HG03575 (cell line): ENCODE results near the gene HCN4.
"Not testable (repeated sequence)": the region's sequence is repeated elsewhere in the genome, so short reads cannot be mapped to it uniquely, and the experiment has no call there.

Experiments used
- ATAC-seq: cut with Tn5 transposase; IDR thresholded peaks from one replicate; pipeline ENCODE4 v1.9.1; 2021; ENCODE audit not compliant: unreplicated experiment, insufficient number of reproducible peaks, low FRiP score; ENCODE audit errors: extremely low read depth

Gene HCN4

DNA sequence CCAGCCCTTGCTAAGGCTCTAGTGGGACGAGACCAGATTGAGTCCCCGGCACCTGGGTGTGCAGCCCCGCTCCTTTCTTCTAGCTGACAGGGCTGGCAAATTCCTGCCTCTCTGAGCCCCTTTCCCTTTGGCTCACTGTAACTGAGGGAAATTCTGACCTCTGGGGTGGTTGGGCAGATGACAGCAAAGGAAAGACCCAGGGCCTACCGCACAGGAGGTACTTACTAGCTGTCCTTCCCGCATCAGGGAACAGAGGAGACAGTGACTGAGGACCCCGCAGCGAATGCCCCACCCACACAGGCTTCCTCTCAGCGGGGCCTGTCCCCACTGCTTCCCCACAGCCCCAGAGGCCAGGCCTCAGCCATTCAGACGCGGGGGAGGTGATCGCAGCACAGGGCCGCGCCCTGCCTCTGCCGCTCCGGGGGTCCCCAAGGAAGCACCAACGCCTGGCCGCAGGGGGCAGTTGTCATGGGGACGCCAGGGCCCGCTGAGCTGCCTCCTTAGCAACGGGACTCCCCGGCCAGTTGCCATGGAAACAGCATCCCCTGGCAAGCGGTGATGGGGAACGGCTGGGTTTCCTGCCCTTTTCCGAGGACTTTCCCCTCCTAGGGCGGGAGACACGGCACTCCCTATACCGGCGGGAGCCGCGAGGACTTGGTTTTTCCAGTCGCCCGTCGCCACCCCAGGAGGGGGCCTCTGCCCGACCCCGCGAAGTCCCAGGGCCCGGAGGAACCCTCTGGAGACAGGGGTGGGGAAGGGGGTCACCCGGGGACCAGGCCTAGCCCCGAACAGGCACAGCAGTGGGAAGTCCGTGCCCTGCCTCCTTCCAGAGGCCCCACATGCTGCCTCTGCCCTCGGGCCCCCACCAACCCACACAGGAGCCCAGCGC lies 50.1 kb downstream of the HCN4 start:
- ATAC-seq: no peak

DNA sequence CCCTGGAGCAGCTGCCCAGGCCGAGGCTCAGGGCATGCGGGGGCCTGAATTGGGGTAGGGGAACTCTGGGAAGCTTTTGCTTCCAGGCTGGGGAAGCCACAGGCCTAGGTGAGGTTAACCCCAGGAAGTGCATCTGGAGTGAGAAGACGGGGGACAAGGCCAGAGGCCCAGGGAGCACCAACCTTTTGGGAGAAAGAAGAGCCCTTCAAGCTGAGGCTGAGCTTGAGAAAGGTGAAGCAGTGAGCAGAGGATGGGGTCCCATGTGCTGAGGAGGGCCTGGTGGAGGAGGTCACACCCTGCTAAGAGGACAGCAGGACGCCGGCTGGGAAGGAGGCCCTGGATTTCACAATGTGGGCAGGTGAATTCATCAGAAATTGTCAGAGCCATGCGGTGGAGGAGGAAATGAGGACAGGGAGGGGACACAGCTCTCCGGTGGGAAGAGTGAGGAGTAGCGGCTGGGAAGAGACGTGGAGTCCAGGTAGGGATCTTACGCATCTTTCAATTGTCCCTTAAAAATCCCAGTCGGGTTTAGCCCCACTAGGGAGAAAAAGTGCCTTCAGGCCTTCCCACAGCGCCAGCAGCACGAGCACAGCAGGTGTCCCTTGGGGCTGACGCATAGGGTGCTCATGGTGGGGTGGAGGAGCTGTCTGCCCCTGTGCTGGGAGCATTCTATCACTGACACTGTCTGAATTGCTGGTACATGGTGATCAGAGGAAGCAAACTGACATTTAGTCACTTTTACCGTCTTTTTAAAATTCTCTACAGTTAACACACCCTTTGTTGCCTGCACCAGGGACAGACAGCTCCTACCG lies 50.9 kb downstream of the HCN4 start:
- no peak for ATAC-seq

DNA sequence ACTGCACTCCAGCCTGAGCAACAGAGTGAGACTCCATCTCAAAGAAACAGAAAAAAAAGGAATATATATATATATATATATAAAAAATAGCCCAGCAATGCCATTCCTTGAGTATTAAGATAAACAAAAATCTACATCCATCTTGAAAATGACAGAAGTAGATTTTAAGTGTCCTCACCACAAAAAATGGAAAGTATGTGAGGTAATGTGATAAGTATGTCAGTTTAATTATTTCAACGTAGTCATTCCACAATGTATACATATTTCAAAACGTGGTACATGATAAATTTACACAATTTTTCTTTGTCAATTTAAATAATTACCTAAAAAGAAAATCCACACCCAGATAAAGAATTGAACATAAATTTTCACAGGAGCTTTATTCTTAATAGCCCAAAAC lies 54.9 kb downstream of the HCN4 start:
- ATAC-seq: no peak

DNA sequence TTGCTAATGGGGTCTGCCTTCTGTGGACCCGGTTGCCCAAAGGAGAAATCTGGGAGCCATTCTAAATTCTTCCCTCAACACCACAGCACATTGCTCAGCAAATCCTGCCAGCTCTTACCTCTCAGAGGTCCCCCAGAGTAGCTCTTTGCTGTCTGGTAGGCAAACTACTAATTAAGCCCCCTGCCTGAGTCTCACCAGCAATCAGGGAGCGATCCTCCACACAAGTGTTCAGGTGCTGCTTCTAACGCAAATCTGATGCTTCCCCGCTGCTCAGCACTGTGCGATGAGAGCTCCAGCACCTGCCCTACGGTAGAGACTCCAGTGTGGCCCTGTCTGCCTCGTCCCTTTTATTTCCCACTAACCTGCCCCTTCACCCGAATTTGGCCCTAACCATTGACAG lies 60.5 kb downstream of the HCN4 start:
- no peak for ATAC-seq

DNA sequence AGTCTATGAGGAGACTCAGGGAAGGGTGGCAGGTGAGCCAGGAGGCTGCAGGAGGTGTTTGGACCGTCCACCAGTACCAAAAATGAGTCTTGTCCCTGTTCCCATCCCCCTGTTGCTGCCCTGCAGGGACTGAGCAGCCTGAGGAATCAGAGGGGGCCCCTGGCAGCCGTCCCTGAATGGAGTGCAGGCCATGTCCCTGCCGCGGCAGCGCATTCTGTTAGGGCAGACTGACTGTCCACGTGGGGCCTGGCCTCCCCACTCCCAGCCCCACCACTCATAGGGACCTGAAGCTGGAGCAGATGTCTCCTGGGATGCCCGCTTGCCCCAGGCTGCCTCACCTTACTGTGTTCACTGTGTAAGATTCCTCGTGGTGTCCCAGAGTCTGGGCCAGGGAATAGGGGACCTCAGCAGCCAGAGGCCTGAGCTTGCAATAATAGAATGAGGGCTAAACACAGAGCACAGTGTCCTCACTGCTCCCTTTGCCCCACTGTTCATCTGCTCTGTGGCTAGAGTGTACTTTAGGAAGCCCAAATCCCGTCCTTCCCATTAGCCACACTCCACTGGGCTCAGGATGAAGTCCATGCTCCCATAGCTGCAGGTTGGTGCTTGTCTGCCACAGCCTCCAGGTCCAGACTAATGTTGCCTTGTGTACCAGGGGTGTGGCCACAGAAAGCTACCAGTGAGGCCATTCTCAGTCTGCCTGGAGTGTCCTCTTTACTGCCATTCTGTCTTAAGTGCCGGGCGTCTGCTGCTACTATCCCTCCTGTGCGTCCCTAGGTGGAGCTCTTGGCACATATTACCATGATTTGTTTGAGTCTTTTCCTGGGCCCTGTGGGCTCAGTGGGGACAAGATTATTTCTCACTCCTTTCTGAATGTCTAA lies 63.2 kb downstream of the HCN4 start:
- ATAC-seq: no peak

DNA sequence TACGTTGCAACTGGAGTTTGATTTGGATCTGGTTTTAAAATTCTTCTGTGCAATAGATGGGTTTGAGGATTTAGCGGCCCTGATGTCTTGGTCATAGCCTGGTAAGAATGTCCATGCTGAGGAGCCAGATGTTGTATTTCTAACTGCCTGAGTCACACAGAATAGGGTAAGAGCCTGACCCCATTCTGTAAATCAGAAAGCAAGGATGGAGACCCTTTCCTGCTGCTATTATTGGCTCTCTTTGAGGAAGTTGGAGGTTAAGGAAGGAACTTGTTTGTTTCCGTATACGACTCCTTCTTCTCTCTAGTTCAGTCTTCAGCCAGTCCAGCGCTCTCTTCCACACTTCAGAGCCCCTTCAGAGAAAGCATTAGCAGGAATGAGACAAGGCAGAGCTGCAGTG lies 65.1 kb downstream of the HCN4 start:
- no peak for ATAC-seq

DNA sequence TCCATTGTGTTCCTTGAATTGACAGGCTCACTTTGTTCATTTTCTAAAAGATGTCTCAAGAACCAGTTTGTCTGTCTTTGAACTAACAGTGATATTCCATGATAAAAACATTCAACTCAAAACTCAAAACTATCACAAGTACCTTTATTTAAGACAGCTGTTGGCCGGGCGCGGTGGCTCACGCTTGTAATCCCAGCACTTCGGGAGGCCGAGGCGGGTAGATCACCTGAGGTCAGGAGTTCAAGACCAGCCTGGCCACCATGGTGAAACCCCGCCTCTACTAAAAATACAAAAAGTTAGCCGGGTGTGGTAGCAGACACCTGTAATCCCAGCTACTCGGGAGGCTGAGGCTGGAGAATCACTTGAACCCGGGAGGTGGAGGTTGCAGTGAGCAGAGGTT lies 68.5 kb downstream of the HCN4 start:
- not testable (repeated sequence) for ATAC-seq

DNA sequence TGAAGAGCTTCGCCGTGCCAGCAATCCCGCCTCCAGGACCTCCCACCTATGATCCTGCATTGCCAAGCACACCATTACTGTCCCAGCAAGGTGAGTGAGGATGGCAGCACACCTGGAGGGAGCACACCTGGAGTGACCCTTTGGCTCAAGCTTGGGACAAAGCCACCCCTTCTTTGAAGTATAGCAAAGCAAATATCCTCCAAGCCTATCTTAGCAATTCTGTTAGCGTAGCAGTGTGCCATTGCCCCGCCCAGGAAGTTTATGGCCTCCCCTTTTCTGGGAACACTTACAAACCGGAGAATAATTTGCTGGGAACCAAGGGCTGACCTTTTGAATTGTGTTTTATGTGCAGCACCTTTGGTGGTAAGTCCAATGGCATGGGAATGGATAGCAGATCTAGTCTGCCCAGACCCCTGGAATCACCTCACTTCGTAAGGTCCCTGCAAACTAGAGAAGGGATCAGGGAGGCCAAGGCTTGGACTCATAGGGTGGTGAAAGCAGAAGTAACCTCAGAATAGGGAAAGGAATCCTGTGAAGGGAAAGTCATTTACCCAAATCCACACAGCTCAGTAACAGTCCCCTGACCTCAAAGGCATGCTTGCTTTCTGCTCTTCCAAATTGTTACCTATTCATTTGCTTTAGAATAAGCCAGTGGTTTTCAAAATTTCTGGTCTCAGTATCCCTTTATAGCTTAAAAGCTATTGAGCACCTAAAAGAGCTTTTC lies 70.1 kb downstream of the HCN4 start:
- no peak for ATAC-seq

DNA sequence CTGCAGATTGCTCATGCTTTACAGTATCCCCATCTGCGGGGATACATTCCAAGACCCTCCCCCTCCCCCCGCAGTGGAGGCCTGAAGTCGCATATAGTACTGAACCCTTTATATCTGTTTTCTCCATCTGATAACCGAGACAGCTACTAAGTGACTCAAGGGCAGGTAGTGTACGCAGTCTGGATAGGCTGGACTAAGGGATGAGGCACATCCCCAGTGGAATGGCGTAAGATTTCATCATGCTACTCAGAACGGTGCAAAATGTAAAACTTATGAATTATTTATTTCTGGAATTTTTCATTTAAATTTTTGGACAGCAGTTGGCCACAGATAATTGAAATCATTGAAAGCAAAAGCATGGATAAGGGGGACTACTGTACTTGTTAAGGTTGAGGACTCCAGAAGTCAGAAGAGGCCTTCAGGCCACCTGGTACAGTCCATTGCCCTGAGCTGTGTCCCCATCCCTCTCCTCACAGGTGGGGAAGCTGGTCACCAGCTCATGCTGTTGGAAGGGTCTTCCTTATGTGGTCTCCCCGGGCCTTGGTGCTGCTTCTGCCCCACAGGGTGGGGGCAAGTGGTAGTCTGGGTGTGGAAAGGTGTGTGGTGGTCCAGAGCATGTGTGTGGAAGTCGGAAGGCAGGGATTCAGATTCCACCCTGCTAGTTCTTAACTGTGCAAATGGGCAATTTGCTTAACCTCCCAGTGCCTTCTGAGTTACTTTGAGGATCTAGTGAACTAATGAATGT lies 72.0 kb downstream of the HCN4 start:
- ATAC-seq: no peak

DNA sequence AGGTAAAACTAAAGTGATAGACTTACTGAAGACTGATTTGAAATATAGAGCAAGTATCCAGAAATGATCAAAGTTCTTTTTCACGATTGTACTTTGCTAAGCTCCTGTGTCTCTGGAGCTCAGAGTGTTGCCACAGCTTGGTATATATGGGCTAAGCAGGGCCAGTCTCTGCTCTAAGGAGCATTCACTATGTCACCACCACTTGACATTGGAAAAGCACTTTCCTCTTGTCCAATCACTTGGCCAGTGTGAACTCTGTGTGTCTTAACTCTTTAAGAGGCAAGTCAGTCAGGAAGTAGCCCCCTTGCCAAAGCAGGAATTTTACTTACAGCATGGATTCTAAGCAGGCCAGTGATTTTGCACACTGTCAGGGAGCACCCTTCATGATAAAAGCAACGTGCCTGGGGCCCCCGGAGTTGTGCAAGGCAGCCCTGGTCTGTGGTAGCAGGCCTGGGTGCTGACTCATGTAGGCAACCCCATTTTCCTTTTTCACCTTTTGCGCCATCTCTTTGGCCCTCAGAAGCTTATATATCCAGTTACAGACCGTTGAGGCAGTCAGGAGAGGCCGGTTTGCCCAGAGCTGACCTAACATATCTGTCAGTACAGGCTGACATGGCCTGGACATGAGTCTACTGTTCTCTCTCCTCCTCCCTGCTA lies 73.0 kb downstream of the HCN4 start:
- no peak for ATAC-seq

DNA sequence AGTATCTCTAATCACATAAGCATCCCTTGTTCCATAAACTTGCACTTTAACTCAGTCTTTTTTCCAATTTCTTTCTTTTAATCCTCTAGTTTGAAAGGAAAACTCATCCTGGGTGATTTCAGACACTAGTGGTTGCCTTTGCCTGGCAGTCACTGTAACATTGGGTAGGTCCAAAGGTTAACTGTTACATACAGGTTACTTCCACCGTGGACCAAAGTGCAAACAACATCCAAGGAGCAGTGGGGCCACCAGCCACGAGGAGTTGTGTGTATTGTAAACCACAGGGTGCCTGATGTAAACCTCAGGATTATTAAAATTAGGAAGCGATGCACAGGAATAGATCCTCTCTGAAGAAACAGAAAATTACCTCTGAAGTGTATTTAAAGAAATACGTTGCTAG lies 75.0 kb downstream of the HCN4 start:
- ATAC-seq: no peak

DNA sequence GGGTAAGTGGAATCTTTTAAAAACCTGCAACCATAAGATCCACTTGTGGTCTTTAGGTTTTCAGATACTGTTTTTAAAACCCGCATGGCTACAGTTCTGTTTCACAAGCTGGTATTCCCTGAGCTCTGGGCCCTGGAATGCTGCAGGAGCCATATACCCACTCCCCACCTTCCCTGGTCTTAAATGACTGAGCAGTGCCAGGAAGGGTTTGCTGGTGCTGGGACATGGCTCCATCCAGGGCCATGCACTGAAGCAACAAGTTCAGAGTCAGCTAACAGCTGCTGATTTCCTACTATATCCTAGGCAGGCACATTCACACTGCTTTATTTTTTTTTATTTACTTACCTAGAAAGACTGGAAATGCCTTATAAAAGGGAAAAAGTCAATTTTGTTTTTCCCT lies 77.3 kb downstream of the HCN4 start:
- no peak for ATAC-seq

DNA sequence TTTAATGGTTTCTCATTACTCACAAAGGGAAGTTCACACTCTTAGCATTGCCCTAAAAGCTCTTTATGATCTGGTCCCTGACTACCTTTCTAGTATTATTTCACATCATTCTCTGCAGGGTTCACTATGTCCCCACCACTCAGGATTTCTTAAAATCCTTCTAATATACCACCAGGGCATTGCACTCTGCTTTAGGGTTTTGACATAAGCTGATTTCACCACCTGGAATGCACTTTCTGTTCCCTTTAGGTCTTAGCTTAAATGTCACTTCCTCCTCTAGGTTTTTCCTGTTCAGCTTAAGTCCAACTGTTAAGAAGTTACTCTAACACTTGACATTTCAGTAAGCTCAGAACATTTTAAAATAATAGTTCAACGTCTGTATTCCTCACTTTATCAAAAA lies 81.7 kb downstream of the HCN4 start:
- no peak for ATAC-seq

DNA sequence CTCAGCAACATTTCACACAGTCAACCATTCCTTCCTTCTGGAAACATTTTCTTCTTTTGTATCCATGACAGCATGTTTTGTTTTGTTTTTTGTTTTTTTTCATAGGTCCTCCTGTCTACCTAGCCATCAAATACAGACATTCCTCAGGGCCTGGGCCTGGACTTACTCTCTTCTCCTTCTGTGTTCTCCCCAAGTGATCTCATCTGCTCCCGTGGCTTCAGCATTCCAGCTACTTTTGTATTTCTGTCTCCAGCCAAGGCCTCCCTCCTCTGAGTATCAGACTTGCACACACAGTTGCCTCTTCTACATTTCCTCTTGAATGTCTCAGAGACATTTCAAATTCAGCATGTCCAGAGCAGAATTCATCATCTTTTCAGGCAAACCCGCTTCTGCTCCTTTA lies 82.4 kb downstream of the HCN4 start:
- ATAC-seq: no peak

DNA sequence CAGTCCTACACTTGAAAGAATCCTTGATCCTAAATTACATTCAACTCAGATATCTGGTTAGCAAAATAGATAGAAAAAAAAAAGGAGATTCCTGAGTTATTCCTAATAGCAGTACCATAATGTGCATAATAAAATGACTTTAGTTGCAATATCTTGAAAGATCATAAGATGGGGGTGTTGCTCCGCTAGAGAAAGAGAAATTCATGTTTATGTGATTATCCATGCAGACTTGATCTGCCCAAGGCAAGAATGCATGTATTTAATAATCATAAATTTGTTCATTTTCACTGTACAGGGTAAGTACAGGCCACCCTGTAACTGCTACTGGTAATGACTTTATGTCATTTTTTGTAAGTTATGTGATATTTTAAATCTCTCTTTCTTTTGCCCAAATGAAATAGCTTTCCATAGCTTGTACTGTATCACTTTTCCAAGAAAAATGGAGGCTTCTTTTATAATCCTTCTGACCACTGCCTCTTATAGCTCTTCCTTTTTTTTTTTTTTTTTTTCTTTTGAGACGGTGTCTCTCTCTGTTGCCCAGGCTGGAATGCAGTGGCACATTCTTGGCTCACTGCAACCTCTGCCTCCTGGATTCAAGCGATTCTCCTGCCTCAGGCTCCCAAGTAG lies 84.6 kb downstream of the HCN4 start:
- ATAC-seq: no peak

DNA sequence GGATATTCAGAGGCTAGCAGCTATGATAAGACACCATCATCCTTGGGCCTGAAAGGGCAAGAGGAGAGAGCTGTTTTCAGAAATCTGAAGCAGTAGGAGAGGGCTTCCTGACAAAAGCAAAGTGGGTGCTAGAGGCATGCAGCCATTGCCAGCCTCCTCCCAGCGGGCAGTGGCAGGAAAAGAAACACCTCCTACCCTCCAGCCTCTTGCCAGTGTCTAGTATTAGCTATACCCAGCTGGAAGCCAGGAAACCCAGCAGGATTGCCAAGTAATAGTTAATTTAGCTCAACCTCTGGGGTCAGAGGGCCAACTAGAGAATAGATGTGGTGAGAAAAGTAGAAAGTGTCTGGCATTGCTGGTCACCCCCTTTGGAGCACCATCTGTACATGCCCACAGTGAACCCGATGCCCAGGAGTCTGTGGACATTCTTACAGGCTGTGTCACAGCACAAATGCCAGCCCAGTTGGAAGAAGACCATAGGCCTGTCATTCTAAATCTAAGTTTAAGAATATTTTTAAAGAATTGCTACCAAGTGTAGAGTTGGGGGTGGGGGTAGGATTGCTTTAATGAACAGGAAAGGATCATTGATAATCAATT lies 85.3 kb downstream of the HCN4 start:
- ATAC-seq: no peak
